Stimulated activated CD4-positive, alpha-beta T cell treated with anti-CD3 and anti-CD28 coated beads, TNF-alpha, amount 100 ng/mL, for 24 hours (primary cell): ENCODE measurements around the gene RERE.
"Not testable (repeated sequence)": the region's sequence is repeated elsewhere in the genome, so short reads cannot be mapped to it uniquely, and the experiment has no call there.

ENCODE experiments used
- DNase-seq, 3 experiments: peaks; one replicate each; pipeline ENCODE4 v3.0.0-alpha.2; 2020; ENCODE audit warnings: low read depth in 3 of 3

RERE gene

GRCh38 chr1:8844501-8845006 lies 27.1 kb upstream of the RERE start:
- no peak for DNase-seq

DNA sequence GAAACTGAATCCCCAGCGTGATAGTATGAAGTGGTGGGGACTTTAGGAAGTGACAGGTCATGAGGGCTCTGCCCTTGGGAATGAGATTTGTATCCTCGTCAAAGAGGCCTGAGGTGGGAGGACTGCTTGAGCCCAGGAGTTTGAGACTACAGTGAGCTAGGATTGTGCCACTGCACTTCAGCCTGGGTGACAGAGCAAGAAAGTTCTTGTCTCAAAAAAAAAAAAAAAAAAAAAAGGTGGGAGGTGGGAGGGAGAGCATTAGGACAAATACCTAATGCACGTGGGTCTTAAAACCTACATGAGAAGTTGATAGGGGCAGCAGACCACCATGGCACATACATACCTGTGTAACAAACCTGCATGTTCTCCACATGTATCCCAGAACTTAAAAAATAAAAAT lies 24.0 kb upstream of the RERE start:
- DNase-seq: no peak

- no peak for DNase-seq
Measured at GRCh38 chr1:8839990-8840389, 22.6 kb upstream of the RERE start.

DNA sequence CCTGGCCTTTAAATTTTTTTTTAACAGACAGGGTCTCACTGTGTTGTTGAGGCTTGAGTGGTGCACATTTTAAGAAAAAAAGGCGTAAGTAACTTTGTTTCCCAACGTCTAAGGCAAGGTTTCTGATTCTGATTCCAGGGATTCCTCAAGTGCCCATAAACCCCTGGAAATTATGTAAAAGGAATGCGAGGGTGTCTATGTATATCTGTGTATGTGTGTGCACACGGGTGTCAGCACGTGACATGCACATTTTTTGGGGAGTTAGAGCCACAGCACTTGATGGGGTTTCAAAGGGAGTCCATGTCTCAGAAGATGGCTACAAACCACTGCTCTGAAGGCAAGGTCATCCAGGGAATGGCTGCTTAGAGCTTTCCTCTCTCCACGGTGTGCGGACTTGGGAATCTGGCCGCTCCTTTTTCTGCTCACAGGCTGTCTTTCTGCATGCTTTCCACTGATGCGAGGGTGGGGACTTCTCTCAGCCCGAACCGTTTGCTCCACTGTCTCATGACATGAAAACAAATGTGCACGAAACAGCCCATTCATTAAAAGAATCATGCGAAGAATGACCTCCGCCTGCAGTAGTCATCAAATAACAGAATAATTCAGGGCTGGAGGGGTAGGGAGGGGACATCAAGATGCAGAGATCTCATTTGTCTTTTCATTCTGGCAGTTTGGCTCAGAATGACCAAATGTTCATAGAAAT lies 18.7 kb upstream of the RERE start:
- no peak for DNase-seq

DNA sequence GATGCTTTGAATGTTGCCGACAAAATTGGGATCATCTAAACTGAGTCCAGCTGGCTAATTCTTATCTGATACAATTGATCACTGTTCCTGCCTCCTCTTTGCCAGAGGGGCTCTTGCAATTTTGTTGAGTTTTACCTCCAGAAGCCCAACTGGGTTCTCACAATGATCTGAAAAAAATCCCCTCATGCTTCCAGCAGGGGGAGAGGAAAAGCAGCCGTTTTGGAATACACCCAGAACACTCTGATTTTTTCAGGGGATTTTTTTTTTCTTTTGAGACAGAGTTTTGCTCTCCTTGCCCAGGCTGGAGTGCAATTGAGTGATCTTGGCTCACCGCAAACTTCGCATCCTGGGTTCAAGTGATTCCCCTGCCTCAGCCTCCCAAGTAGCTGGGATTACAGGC lies 13.9 kb upstream of the RERE start:
- no peak for DNase-seq

DNA sequence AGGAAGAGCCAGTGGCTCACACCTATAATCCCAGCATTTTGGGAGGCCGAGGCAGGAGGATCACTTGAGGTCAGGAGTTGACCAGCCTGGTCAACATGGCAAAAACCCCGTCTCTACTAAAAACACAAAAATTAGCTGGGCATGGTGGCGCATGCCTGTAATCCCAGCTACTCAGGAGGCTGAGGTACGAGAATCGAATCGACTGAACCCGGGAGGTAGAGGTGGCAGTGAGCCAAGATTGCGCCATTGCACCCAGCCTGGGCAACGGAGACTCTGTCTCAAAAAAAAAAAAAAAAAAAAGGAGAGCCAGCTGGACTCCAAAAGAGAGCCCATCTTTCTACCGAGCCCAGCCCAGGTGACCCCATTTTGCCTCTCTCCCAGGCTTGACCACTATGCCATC lies 13.3 kb upstream of the RERE start:
- DNase-seq: not testable (repeated sequence)

GRCh38 chr1:8825985-8826481 lies 8.6 kb upstream of the RERE start:
- DNase-seq: no peak

DNA sequence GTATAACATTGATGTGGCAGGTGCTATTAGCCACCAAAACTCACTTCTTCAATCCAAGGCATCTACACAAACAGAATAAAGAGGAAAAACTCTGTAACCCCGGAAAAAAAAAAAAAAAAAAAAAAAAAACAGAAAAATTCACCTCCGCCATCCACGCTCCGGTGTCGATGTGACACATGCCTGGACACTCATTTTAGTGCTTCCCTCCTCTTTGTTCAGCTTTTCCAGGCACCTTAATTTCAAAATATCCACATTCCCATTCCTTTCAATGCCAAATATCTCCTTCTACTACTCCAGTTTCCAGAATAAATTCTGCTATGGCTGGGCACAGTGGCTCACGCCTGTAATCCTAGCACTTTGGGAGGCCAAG lies 5.8 kb upstream of the RERE start:
- DNase-seq: no peak

- no peak for DNase-seq
Measured at GRCh38 chr1:8822373-8823294, 5.2 kb upstream of the RERE start.

DNA sequence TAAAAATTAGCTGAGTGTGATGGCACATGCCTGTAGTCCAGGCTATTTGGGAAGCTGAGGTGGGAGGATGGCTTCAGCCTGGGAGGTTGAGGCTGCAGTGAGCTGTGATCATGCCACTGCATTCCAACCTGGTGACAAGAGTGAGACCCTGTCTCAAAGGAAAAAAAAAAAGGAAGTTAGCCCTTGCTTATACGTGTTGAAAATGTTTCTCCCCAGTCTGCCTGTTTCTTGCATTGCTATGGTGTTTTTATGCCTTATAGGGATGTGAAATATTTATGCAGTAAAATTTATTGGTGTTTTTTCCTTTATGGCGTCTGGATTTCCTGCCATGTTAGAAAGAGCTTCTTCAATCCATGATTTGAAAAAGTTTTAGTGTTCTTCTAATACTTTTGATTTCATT lies 3.6 kb upstream of the RERE start:
- DNase-seq: no peak

GRCh38 chr1:8818789-8819188 lies 1.3 kb upstream of the RERE start:
- not testable (repeated sequence) for DNase-seq

DNA sequence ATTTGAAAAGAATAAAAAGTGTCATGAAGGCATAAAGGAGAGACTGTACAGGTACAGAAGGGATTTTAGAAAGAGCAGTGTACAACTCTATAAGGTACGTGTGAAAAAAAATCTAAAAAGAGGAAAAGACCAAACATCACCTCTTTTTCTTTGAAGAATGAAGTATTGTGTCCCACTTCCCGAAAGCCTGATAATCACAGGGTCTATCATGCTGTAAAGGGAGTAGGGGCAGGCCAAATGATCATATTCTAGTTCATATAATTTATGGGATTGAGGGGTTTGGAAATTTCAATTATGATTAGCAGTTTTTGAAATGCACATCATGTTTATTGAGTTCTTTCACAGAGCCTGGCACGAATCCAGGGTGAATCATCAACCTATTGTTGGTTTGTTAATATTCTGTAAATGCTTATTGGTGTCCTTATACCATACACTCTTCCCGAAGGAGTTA lies 910 bp upstream of the RERE start:
- DNase-seq: peak in 1 of 3 experiments; percentile 9

- peak in 1 of 3 experiments; percentile 7 for DNase-seq
Measured at GRCh38 chr1:8816831-8817411, 519 bp downstream of the RERE start.

DNA sequence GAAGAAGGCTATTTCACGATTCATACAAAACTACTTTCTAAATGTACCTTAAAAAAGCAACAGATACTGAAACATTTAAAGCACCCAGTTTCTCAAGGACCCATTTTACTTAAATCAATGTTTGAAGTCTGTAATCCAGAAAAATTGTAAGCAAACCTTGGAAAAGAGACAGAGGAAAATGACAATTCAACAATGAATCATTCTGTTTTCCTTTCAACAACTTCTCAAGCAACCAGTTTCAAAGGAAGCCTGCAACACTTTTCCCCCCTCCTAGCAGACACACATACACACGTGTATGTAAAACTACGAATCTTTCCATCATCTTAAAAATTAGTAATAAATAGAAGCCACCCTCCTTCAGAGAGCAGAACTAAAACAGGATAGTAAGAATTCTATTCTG lies 1.2 kb downstream of the RERE start:
- DNase-seq: no peak

GRCh38 chr1:8815582-8816151 lies 1.8 kb downstream of the RERE start:
- no peak for DNase-seq

- DNase-seq: no peak
Measured at GRCh38 chr1:8814865-8815264, 2.6 kb downstream of the RERE start.

- DNase-seq: no peak
Measured at GRCh38 chr1:8813991-8814390, 3.4 kb downstream of the RERE start.

- DNase-seq: no peak
Measured at GRCh38 chr1:8813016-8813763, 4.2 kb downstream of the RERE start.

DNA sequence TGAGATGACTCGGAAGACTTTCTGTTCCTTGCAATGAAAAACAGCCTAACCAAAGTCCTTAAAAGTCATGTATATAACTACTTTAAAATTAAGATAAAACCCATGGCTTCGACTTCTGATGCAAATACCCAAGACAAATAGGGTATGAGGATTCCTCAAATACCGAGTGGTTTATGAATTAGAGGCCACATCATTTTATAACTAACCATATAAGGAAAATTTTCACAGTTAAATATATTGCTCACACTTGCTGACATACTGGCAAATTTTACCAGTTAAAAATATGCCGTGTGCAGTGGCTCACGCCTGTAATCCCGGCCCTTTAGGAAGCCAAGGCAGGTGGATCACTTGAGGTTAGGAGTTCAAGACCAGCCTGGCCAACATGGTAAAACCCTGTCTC lies 5.4 kb downstream of the RERE start:
- DNase-seq: no peak

- no peak for DNase-seq
Measured at GRCh38 chr1:8810987-8811386, 6.5 kb downstream of the RERE start.

DNA sequence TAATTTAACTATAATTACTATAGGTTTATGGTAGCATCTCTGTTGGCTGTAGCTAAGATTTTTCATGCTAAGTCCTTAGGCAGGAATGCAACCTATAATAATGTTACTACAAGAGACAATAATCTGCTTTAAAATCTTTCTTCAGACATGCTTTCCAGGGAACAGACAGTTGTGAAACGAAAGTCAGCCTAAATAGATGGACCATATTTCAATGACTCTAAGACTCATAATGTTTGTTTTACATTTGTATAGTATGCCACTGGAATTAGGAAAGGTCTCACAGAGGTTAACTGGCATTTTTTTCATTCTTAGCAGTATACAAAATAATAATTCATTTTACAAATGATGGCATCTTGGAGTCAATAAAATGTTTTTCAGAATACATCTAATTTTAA lies 8.1 kb downstream of the RERE start:
- no peak for DNase-seq
